Neural progenitor cell (in vitro differentiated cells): ENCODE measurements around the gene SPTBN1. TPM values are rescaled to one million over a fixed set of nuclear protein-coding genes. Genes with fewer than 3 reads are reported as not detected.

Experiments used
- DNase-seq: peaks from one replicate; pipeline ENCODE4 v3.0.0-alpha.2; 2016; ENCODE audit warnings: low spot score
- H2AFZ ChIP-seq: fragments of 200-600 bp; sonication (generic); replicated peaks from 2 replicates; pipeline ENCODE4 v1.6.1; 2016; ENCODE audit warnings: antibody characterized with exemption
- H3F3A ChIP-seq: fragments of 200-600 bp; sonication (generic); 2 replicates; pipeline ENCODE4 v1.6.1; 2016; ENCODE audit warnings: antibody characterized with exemption, low read depth
- H3K27ac ChIP-seq: fragments of 200-600 bp; sonication (generic); 2 replicates; pipeline ENCODE4 v1.5.1; 2016; ENCODE audit warnings: mild to moderate bottlenecking
- H3K27me3 ChIP-seq: fragments of 200-600 bp; sonication (generic); 2 replicates; pipeline ENCODE4 v1.6.1; 2016; ENCODE audit warnings: mild to moderate bottlenecking, moderate library complexity
- H3K36me3 ChIP-seq: fragments of 200-600 bp; sonication (generic); 2 replicates; pipeline ENCODE4 v1.5.1; 2016
- H3K4me1 ChIP-seq: fragments of 200-600 bp; sonication (generic); 2 replicates; pipeline ENCODE4 v1.6.1; 2016; ENCODE audit warnings: mixed run types
- H3K4me2 ChIP-seq: fragments of 200-600 bp; sonication (generic); 2 replicates; pipeline ENCODE4 v1.6.1; 2016
- H3K4me3 ChIP-seq: fragments of 200-600 bp; sonication (generic); 2 replicates; pipeline ENCODE4 v1.5.1; 2016
- H3K79me2 ChIP-seq: fragments of 200-600 bp; sonication (generic); 2 replicates; pipeline ENCODE4 v1.6.1; 2016; ENCODE audit warnings: low read depth
- H3K9ac ChIP-seq: fragments of 200-600 bp; sonication (generic); 2 replicates; pipeline ENCODE4 v1.6.1; 2016
- H3K9me3 ChIP-seq: fragments of 200-600 bp; sonication (generic); 2 replicates; pipeline ENCODE4 v1.5.1; 2016; ENCODE audit warnings: low read depth
- H4K20me1 ChIP-seq: fragments of 200-600 bp; sonication (generic); 2 replicates; pipeline ENCODE4 v1.6.1; 2016; ENCODE audit warnings: low read depth
- H3K27ac Mint-ChIP-seq: 3 replicates; pipeline ENCODE4 v1.8.0; 2021; ENCODE audit warnings: mixed read lengths
- H3K27me3 Mint-ChIP-seq: 2 replicates; pipeline ENCODE4 v1.8.0; 2022; ENCODE audit warnings: low read depth, mild to moderate bottlenecking, inconsistent platforms, moderate library complexity, mixed read lengths; ENCODE audit not compliant: insufficient read depth
- H3K36me3 Mint-ChIP-seq: 3 replicates; pipeline ENCODE4 v1.8.0; 2021; ENCODE audit warnings: mixed read lengths
- H3K4me1 Mint-ChIP-seq: 3 replicates; pipeline ENCODE4 v1.8.0; 2021; ENCODE audit warnings: mixed read lengths
- H3K4me3 Mint-ChIP-seq: 3 replicates; pipeline ENCODE4 v1.8.0; 2021; ENCODE audit warnings: mild to moderate bottlenecking, moderate library complexity, mixed read lengths
- H3K9me3 Mint-ChIP-seq: 3 replicates; pipeline ENCODE4 v1.8.0; 2020; ENCODE audit warnings: mixed read lengths
- CTCF ChIP-seq: fragments of 200-600 bp; sonication (generic); IDR thresholded peaks from 2 replicates; pipeline ENCODE4 v1.5.1; 2017; ENCODE audit warnings: antibody characterized with exemption, mild to moderate bottlenecking
- EZH2 ChIP-seq: fragments of 200-600 bp; sonication (generic); IDR thresholded peaks from 2 replicates; pipeline ENCODE4 v1.6.1; 2017; ENCODE audit warnings: antibody characterized with exemption, mild to moderate bottlenecking, moderate library complexity
- EZH2phosphoT487 ChIP-seq: fragments of 200-600 bp; sonication (generic); IDR thresholded peaks from 2 replicates; pipeline ENCODE4 v1.6.1; 2017; ENCODE audit warnings: antibody characterized with exemption
- total RNA-seq: library from RNA; depleted of rRNA; stranded (reverse); fragments of >200 nt; gene quantifications from 2 replicates; pipeline ENCODE4 v1.2.3, GENCODE V29; 2015; ENCODE audit warnings: low replicate concordance

The SPTBN1 gene
- total RNA-seq, 1 donor from 2014 or later: 94.2 TPM

- Mint-ChIP-seq H3K27ac (no peak overlapping the region), H3K27me3 (peaks cover 2% of the 10 kb centered on the region), H3K9me3 (no peaks in the 10 kb centered on the region), H3K36me3 (peaks cover 53% of the 10 kb centered on the region), H3K4me3 (no peak overlapping the region), H3K4me1 (peaks cover 7% of the 10 kb centered on the region)
- no peak overlapping the region for H3K27ac ChIP-seq
- no peaks in the 10 kb centered on the region for H3F3A ChIP-seq
- DNase-seq: no peak
- H3K27me3 ChIP-seq: no peaks in the 10 kb centered on the region
- TF ChIP-seq EZH2phosphoT487 (no peak), EZH2 (no peak), CTCF (no peak)
- H3K4me2 ChIP-seq: no peak overlapping the region
- no peaks in the 10 kb centered on the region for H3K36me3 ChIP-seq
- H4K20me1 ChIP-seq: no peaks in the 10 kb centered on the region
- no peak overlapping the region for H3K4me3 ChIP-seq
- H3K4me1 ChIP-seq: no peaks in the 10 kb centered on the region
- no peak overlapping the region for H3K9ac ChIP-seq
- no peaks in the 10 kb centered on the region for H3K79me2 ChIP-seq
- H2AFZ ChIP-seq: no peak overlapping the region
- no peaks in the 10 kb centered on the region for H3K9me3 ChIP-seq
Measured at GRCh38 chr2:54629914-54630857, 174.1 kb downstream of the SPTBN1 start.

- peaks cover 10% of the 10 kb centered on the region for H3K4me1 Mint-ChIP-seq
- H3K27me3 ChIP-seq: no peaks in the 10 kb centered on the region
- H2AFZ ChIP-seq: no peak overlapping the region
- no peak overlapping the region for H3K27ac ChIP-seq
- no peak overlapping the region for H3K4me3 Mint-ChIP-seq
- no peaks in the 10 kb centered on the region for H3F3A ChIP-seq
- no peak overlapping the region for H3K9ac ChIP-seq
- no peaks in the 10 kb centered on the region for H3K9me3 ChIP-seq
- H3K27ac Mint-ChIP-seq: no peak overlapping the region
- peaks cover 50% of the 10 kb centered on the region for H3K36me3 Mint-ChIP-seq
- H3K4me1 ChIP-seq: no peaks in the 10 kb centered on the region
- no peaks in the 10 kb centered on the region for H3K27me3 Mint-ChIP-seq
- H4K20me1 ChIP-seq: no peaks in the 10 kb centered on the region
- no peaks in the 10 kb centered on the region for H3K9me3 Mint-ChIP-seq
- H3K4me2 ChIP-seq: no peak overlapping the region
- TF ChIP-seq CTCF: no peak
- no peak for TF ChIP-seq EZH2phosphoT487
- TF ChIP-seq EZH2: no peak
- no peaks in the 10 kb centered on the region for H3K36me3 ChIP-seq
- DNase-seq: no peak
- H3K4me3 ChIP-seq: no peak overlapping the region
- no peaks in the 10 kb centered on the region for H3K79me2 ChIP-seq
Measured at GRCh38 chr2:54630858-54631497, 174.9 kb downstream of the SPTBN1 start.

GRCh38 chr2:54631755-54632154 is 175.6 kb downstream of the SPTBN1 start:
- no peak overlapping the region for H3K4me2 ChIP-seq
- no peak for TF ChIP-seq CTCF
- no peak for DNase-seq
- H4K20me1 ChIP-seq: no peaks in the 10 kb centered on the region
- H3K9me3 Mint-ChIP-seq: no peaks in the 10 kb centered on the region
- no peak overlapping the region for H3K4me3 ChIP-seq
- H3K36me3 Mint-ChIP-seq: peaks cover 45% of the 10 kb centered on the region
- H3K27ac ChIP-seq: no peak overlapping the region
- H3K4me1 ChIP-seq: no peaks in the 10 kb centered on the region
- H3K9me3 ChIP-seq: no peaks in the 10 kb centered on the region
- H3K27ac Mint-ChIP-seq: no peak overlapping the region
- no peak overlapping the region for H3K9ac ChIP-seq
- H3K4me1 Mint-ChIP-seq: peaks cover 10% of the 10 kb centered on the region
- H3K4me3 Mint-ChIP-seq: no peak overlapping the region
- no peaks in the 10 kb centered on the region for H3K36me3 ChIP-seq
- H3F3A ChIP-seq: no peaks in the 10 kb centered on the region
- no peaks in the 10 kb centered on the region for H3K79me2 ChIP-seq
- no peaks in the 10 kb centered on the region for H3K27me3 Mint-ChIP-seq
- no peaks in the 10 kb centered on the region for H3K27me3 ChIP-seq
- no peak overlapping the region for H2AFZ ChIP-seq
